Gastroesophageal sphincter (tissue), 4 donors: ENCODE measurements around the gene MYRIP. TPM values are rescaled to one million over a fixed set of nuclear protein-coding genes. Genes with fewer than 3 reads are reported as not detected.

ENCODE experiments used
- ATAC-seq: fragments of 150-250 bp; one replicate; pipeline ENCODE4 v1.9.1; 2016; ENCODE audit warnings: mild to moderate bottlenecking, moderate library complexity
- H3K27ac ChIP-seq, 4 donors: fragments of 200-600 bp; sonication (generic) in 3 of 4; 1 replicate in 3 of 4; 2 replicates in 1 of 4; pipeline ENCODE4 v1.5.1; 2016 to 2019
- H3K27me3 ChIP-seq: fragments of 200-600 bp; sonication (generic); one replicate; pipeline ENCODE4 v1.5.1; 2019
- H3K36me3 ChIP-seq, 2 donors: fragments of 200-600 bp; sonication (generic); one replicate each; pipeline ENCODE4 v1.5.1; 2019; ENCODE audit warnings: control low read depth in 1 of 2
- H3K4me1 ChIP-seq, 3 donors: fragments of 200-600 bp; sonication (generic); 1 replicate in 2 of 3; 2 replicates in 1 of 3; pipeline ENCODE4 v1.5.1; 2016 to 2019; ENCODE audit warnings: control low read depth in 2 of 3
- H3K4me3 ChIP-seq, 2 donors: fragments of 200-600 bp; sonication (generic); one replicate each; pipeline ENCODE4 v1.5.1; 2019; ENCODE audit warnings: mild to moderate bottlenecking in 1 of 2, moderate library complexity in 1 of 2
- H3K9me3 ChIP-seq, 3 donors: fragments of 200-600 bp; sonication (generic); one replicate each; pipeline ENCODE4 v1.5.1; 2017 to 2019; ENCODE audit warnings: control low read depth in 2 of 3
- EP300 ChIP-seq: sonication (generic); formaldehyde crosslinking; IDR thresholded peaks from one replicate; pipeline ENCODE4 v1.6.1; 2017; ENCODE audit warnings: antibody characterized with exemption, mild to moderate bottlenecking
- POLR2A ChIP-seq, 2 donors: fragments of 450-650 bp; IDR thresholded peaks; one replicate each; pipeline ENCODE4 v1.6.1; 2017; ENCODE audit warnings: antibody characterized with exemption in 2 of 2, mild to moderate bottlenecking in 2 of 2, moderate library complexity in 1 of 2
- POLR2AphosphoS5 ChIP-seq: sonication (generic); formaldehyde crosslinking; IDR thresholded peaks from one replicate; pipeline ENCODE4 v1.6.1; 2017; ENCODE audit warnings: antibody characterized with exemption
- WGBS, 2 donors: methylation state at CpG; one replicate each; pipeline ENCODE4 v1.1.5; 2018; ENCODE audit warnings: low coverage in 1 of 2; 5-methylcytosine and 5-hydroxymethylcytosine counted together
- total RNA-seq, 4 donors: library from RNA; depleted of rRNA; stranded (reverse); fragments of >200 nt; gene quantifications; one replicate each; pipeline ENCODE4 v1.1.0, GENCODE V29; 2016
- TF ChIP-seq, protein P1 (sequence below), 4 experiments: fragments of 200-600 bp in 2 of 4; fragments of 450-650 bp in 2 of 4; sonication (generic) in 1 of 4; IDR thresholded peaks; one replicate each; pipeline ENCODE4 v1.5.1; 2017 to 2019; ENCODE audit warnings: antibody characterized with exemption in 4 of 4, mild to moderate bottlenecking in 2 of 4, moderate library complexity in 2 of 4

MYRIP gene
- total RNA-seq, 4 donors from 2014 or later, result 3.7 to 6.4 (median 5.0) TPM

DNA sequence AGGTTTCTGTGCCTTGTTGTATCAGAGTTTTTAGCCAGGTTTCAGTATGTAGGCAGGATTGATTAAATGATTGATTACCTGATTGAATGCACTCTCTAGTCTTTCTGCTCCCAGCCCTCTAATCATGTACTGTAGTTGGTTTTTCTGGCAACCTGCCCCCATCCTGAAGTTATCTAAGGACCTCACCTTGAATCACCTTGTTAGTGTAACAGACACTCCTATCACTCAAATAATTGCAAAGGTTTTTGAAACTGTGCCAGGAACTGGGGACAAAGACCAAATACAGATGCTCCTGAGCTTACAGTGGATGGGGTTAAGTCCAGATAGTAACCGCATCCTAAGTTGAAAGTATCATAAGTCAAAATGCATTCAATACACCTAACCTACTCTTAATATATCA is 358.5 kb downstream of the MYRIP start:
- 83% methylated on average over 1 of the region's 1 CpG for WGBS, 2 donors

DNA sequence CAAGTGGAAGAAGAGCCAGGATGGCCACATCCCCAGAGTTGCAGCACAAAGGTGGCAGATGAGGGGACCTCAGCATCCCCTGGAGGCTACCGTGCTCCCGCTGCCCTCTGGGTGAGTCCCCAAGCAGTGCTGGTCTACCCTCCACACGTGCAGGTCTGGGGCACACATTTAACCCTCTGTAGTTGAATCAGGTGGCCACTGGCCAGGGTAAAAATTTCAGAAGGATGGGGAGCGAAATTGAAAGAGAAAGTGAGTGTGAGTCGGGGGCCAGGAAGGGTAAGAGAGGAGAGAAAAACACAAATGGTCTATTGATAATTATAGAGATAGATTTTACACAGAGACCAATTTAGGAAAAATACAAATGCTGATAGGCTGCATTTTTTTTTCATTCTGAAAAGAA is 360.6 kb downstream of the MYRIP start:
- 73% methylated on average over 2 to 5 of the region's 5 CpGs for WGBS, 2 donors
- Histone ChIP-seq H3K27me3 (no peaks in the 10 kb centered on the region), H3K4me3 (no peak overlapping the region), H3K9me3 (no peaks in the 10 kb centered on the region), H3K4me1 (no peaks in the 10 kb centered on the region), H3K27ac (no peak overlapping the region), H3K36me3 (no peaks in the 10 kb centered on the region)
- ATAC-seq, result no peak
- TF ChIP-seq EP300 (no peak), POLR2AphosphoS5 (no peak), POLR2A (IDR thresholded peaks at IDR 0.05) (no peak)
- TF ChIP-seq, protein P1, sequence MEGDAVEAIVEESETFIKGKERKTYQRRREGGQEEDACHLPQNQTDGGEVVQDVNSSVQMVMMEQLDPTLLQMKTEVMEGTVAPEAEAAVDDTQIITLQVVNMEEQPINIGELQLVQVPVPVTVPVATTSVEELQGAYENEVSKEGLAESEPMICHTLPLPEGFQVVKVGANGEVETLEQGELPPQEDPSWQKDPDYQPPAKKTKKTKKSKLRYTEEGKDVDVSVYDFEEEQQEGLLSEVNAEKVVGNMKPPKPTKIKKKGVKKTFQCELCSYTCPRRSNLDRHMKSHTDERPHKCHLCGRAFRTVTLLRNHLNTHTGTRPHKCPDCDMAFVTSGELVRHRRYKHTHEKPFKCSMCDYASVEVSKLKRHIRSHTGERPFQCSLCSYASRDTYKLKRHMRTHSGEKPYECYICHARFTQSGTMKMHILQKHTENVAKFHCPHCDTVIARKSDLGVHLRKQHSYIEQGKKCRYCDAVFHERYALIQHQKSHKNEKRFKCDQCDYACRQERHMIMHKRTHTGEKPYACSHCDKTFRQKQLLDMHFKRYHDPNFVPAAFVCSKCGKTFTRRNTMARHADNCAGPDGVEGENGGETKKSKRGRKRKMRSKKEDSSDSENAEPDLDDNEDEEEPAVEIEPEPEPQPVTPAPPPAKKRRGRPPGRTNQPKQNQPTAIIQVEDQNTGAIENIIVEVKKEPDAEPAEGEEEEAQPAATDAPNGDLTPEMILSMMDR (IDR thresholded peaks at IDR 0.05), result no peak

More for the DNA sequence above, 358.5 kb downstream of the MYRIP start:
- TF ChIP-seq EP300, result no peak
- TF ChIP-seq, protein P1 (IDR thresholded peaks at IDR 0.05), result no peak
- no peak for TF ChIP-seq POLR2A (IDR thresholded peaks at IDR 0.05)
- TF ChIP-seq POLR2AphosphoS5, result no peak
- no peak for ATAC-seq
- H3K36me3 ChIP-seq, result no peaks in the 10 kb centered on the region
- H3K9me3 ChIP-seq, result no peaks in the 10 kb centered on the region
- H3K27me3 ChIP-seq, result no peaks in the 10 kb centered on the region
- H3K4me3 ChIP-seq, result no peak overlapping the region
- H3K27ac ChIP-seq, result no peak overlapping the region
- no peaks in the 10 kb centered on the region for H3K4me1 ChIP-seq

DNA sequence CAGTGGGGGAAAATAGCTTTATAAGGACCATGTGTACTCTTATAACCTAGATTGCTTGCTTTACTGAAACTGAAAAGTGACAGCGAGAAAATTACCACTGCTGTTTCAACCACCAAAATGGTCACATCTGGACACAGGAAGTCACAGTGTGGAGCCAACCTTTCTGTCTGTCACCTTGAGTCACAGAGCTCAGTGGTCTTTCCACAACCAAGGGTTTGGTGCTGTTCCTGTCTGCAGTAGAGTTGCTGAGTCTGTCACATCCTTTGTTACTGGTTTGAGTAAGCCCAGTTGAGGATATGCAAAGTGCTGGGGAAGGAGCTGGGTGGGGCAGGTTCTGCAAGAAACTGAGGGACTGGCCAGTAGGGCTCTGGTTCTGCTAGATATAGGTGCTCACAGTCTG is 361.0 kb downstream of the MYRIP start:
- no peaks in the 10 kb centered on the region for H3K4me1 ChIP-seq
- no peaks in the 10 kb centered on the region for H3K9me3 ChIP-seq
- no peak overlapping the region for H3K4me3 ChIP-seq
- no peak for ATAC-seq
- H3K27me3 ChIP-seq, result no peaks in the 10 kb centered on the region
- no peak for TF ChIP-seq POLR2AphosphoS5
- H3K27ac ChIP-seq, result no peak overlapping the region
- no peaks in the 10 kb centered on the region for H3K36me3 ChIP-seq
- WGBS, 2 donors, result 73 to 90% methylated on average over 1 of the region's 1 CpG

DNA sequence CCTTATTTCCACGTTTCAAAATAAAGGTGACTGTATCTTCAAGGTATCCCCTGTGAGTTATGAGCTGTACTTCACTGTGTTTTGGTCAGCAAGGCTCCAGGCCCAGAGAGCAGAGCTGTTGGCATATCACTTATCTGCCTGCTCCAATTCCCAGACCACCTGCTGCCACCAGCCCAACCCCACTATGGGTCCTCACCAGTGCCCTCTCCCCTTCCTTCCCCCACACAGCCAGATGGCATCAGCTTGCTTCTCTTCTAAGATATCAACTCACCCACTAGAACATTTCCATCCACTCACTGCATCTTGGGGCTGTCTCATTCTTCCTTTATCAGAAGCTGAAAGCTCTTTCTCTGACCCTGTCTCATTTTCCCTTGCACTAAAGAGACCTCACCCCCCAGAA is 363.2 kb downstream of the MYRIP start:
- 70 to 100% methylated on average over 1 of the region's 1 CpG for WGBS, 2 donors

DNA sequence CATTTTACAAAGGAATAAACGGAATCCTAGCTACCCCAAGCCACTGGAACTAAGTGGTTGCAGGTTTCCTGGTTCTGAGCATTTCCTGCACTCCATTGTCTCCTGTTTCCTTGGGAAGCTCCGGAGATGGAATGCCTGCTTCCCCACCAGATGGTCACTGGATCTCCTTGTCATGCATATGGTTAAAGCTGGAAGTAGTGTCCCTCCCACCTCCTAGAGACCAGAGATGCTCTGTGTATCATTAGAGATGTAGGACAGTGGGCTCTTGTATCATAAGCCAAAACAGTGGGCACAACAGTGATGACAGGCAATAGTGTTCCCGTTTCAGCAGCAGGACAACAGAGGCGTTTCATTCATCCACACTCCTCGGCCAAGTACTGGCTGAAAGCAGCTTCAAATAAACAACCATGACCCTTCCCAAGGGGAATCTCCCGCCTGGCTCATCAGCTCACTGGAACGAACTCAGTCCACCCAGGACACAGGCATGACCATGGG is 363.9 kb downstream of the MYRIP start:
- H3K36me3 ChIP-seq, result no peaks in the 10 kb centered on the region
- WGBS, 2 donors, result 50 to 60% methylated on average over 2 to 6 of the region's 7 CpGs

More for the DNA sequence above, 363.2 kb downstream of the MYRIP start:
- Histone ChIP-seq H3K27me3 (no peaks in the 10 kb centered on the region), H3K4me1 (no peaks in the 10 kb centered on the region), H3K9me3 (no peaks in the 10 kb centered on the region), H3K27ac (no peak overlapping the region), H3K4me3 (no peak overlapping the region), H3K36me3 (no peaks in the 10 kb centered on the region)
- no peak for TF ChIP-seq POLR2A (IDR thresholded peaks at IDR 0.05)
- TF ChIP-seq, protein P1 (IDR thresholded peaks at IDR 0.05), result no peak
- no peak for TF ChIP-seq EP300
- no peak for TF ChIP-seq POLR2AphosphoS5
- ATAC-seq, result no peak

More for the DNA sequence above, 363.9 kb downstream of the MYRIP start:
- H3K27me3 ChIP-seq, result no peaks in the 10 kb centered on the region
- H3K9me3 ChIP-seq, result no peaks in the 10 kb centered on the region
- H3K27ac ChIP-seq, result no peak overlapping the region
- no peak for TF ChIP-seq POLR2AphosphoS5
- TF ChIP-seq, protein P1 (IDR thresholded peaks at IDR 0.05), result no peak
- TF ChIP-seq POLR2A (IDR thresholded peaks at IDR 0.05), result no peak
- no peak for TF ChIP-seq EP300
- ATAC-seq, result no peak
- no peak overlapping the region for H3K4me3 ChIP-seq
- no peaks in the 10 kb centered on the region for H3K4me1 ChIP-seq
